NCI-H128 (cell line): ENCODE measurements around the gene HDAC10.
"Not testable (repeated sequence)": the region's sequence is repeated elsewhere in the genome, so short reads cannot be mapped to it uniquely, and the experiment has no call there.

Experiments
- DNase-seq: peaks from one replicate; lab custom pipeline; 2025; ENCODE audit not compliant: unreplicated experiment; lab: John Stamatoyannopoulos, UW

The HDAC10 gene

DNA sequence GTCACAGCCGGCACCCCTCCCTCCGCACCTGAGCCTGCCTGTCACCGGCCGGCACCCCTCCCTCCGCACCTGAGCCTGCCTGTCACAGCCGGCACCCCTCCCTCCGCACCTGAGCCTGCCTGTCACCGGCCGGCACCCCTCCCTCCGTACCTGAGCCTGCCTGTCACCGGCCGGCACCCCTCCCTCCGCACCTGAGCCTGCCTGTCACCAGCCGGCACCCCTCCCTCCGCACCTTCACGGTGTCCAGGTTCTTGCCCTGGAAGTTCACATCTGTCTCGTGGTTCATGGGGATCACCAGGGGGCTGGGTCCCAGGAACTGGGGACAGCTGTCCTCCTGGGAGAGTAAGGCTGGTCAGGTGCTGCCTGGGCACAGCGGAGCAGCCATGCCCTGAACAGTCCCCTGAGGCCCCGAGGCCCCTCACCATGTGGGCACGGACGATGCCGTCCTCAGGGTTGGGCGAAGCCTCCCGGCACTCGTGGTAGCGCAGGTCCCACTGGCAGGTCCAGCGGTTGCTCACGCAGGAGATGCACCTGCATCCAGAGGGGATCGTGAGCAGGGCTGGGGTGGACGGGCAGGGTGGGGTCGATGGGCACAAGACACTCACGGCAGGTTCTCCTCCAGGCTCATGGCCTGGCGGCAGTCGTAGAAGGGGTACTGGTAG lies 34.6 kb upstream of the HDAC10 start:
- DNase-seq, result no peak

DNA sequence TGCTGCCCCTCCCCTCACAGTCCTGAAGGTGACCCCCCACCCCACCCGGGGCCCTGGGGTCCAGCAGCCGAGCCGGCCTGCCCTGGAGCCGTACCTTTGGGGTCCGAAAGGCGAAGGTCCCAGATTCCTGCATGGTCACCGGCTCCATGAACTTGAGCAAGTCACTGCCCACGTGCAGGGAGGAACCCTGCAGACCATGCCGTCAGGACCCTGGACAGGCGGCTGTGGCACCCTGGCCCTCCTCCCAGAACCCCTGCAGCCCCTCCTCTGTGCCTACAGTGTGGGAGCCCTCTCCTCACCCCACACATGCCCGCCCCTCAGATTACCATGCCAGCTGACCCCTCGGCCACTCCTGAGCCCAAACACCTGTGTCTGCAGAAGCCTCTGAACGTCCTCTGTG lies 33.4 kb upstream of the HDAC10 start:
- DNase-seq, result no peak

DNA sequence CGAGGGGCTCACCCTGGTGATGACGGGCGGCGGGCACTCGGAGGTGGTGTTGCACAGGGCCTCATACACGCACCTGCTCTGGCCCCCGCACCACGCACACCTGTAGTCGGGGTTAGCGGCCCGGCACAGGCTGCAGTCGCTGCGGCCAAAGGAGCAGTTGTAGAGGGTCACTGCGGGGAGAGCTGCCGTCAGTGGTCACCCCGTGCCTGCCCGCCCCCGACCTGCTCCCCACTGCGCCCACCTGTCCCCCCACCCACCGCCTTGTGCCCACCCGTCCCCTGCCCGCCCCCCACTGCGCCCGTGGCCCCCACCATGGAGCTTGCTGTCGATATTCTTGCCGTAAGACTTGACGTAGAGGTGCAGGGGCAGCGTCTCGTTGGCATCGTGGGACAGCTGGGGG lies 32.8 kb upstream of the HDAC10 start:
- no peak for DNase-seq

DNA sequence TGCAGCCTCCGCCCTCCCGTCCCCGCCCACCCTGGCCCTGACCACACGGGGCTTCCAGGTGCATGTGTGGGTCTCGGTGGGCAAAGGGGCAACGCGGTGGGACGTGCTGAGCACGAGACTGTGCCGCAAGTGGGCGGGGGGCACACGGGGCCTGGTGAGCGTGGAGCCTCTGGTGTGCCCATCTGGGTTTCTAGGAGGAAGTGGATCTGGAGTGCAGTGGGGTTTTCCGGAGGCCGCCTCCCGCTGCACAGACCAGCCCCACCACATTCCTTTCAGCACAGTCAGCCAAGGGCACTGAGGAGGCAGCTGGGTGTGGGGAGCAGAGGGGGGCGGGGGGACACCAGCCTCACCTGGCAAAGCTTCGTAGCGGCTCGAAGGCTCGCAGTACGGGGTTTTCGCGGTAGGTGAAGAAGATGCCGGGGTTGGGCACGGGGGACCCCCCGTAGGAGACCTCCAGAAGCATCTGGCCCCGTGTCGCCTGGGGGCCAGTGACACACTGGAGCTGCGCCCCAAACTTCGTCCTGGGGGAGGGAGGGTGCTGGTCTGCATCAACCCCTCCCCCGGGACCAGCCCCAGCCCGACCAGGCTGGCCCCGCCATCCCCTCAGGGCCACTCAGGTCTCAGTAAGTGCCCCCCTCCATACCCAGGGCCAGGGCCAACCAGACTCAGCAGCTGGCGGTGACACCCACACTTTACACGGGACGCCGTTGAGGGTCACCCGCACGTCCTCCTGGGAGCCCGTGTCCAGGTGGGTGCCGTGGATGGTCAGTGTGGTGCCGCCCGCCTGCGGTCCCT lies 31.5 kb upstream of the HDAC10 start:
- no peak for DNase-seq

DNA sequence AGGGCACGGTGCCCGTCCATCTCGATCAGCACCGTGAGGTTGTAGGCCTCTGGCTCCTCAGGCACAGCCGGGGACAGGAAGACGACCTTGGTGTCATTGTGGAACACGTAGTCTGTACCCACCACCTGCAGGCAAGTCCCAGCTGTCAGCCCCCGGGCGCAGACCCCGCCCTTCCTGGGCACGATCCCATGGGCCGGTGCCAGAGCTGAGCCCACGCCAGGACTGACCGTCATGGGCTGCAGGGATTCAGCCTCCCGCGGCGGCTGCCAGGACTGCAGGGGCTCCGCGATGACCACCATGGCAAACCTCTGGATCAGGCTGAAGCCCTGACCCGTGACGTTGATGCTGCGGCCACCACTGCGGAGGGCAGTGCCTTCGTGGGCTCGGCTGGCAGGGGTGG lies 30.9 kb upstream of the HDAC10 start:
- DNase-seq, result no peak

DNA sequence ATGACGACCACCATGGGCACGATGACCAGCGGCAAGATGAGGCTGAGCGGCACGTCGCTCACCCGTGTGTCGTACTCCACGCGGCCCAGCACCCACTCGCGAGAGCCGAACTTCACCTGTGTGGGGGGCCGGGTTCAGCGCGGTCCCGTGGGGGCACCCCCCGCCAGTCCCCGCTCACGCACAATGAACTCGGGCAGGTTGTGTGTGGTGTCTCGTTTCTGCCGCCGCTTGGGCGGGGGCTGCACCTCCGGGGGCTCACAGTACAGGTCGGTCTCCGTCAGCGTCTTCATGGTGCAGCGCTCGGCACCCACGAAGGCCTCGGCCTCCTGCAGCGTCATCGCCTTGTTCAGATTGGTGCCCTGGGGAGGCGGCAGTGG lies 30.3 kb upstream of the HDAC10 start:
- no peak for DNase-seq

DNA sequence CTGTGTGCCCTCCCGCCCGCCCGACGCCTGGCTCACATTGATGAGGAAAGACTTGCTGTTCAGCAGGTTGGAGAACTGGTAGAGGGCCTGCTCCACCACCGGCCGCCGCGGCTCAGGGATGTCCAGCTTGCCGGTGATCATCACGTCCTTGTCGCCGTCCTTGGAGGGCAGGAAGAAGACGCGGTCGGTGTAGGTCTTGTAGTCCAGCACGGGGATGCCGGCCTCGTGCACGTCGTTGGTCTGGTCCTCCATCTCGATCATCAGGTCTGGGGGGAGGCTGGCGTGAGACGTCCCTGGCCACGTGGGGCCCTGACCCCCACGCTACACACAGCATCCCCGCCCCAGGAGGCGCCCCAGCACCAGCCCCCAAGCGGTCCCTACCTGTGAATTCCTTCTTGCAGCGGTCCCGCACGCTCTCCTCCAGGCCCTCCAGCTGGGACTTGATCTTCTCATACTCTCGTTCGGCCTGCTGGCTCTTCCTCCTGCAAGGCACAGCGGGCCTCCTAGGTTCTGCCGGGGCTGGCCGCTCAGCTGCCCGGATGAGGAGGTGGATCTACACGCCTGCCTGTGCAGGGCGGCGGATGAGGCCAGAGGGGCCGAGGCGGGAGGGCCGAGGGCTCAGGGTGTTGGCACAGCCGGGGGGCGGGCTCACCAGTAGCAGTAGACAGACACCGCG lies 29.8 kb upstream of the HDAC10 start:
- DNase-seq, result no peak

DNA sequence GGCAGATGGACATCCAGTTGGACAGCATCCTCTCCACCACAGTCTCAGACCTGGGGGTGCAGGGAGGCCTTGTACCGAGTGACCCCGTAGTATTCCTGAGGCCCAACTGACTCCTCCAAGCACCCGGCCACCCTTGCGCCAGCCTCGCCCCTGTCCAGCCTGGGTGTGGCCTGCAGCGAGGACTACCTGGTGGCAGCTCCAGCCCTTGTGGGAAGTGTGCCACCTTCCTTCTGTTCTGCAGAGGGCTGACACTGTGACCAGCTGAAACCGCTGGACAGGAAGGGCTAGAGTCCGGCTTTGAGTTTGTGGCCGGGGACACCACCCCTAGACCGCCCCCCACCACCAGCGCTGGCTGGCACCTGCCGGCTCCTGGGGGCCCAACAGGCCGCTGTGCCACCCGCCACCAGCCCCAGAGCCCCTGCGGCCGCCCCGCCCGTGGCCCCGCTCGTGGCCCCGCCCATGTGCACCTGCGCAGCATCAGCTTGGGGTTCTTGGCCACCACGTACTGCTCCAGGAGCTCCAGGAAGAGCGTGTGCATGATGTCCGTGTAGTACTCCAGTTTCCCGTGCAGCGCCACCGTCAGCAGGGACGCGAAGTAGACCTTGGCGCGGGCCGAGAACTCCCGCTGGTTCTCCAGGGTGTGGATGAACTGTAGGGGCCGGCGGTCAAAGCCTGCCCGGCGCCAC lies 29.1 kb upstream of the HDAC10 start:
- DNase-seq, result no peak

DNA sequence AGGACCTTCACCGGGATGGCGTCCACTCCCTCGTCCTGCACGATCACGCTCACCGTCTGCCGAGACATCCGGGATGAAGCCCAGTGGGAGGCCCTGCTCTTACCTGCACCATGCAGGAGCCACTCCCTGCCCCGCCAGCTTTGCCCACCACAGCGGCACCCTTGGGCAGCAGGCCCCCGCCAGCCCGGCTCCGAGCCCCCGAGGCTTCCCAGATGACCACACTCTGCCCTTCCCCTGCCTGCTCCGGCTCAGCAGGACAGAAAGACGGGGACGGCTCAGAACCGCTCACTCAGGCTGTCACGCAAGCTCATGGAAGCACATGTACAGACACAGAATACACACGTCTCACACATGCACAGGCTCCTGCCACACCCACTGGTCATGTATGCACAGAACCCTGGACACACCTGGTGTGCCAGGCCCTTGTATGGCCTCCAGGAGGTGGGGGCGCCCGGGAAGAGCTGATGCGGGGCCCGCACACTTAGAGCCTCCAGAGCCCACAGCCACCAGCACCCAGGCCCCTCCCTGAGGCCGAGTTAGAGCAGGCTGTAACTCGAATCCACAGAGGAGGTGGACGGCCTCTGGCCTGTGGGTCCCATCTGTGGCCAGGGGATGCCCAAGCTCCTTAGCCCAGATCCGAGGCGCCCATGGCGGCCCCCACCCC lies 28.0 kb upstream of the HDAC10 start:
- DNase-seq, result no peak

DNA sequence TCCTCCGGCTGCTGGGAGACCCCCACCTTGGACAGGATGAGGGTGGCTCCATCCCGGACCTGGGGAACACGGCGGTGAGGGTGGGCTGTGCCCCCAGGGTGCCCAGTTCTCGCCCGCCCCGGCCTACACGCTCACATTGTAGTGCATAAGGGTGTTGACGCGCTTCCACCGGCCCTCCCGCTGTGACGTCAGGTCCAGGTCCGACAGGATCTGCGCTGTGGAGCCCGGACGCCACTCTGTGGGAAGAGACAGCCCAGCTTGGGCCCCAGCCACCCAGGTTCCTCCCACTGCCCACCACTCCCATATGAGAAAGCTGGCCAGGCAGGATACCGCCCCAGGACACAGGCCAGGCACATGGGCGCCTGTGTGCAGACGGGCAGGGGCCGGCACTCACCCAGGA lies 27.4 kb upstream of the HDAC10 start:
- no peak for DNase-seq

DNA sequence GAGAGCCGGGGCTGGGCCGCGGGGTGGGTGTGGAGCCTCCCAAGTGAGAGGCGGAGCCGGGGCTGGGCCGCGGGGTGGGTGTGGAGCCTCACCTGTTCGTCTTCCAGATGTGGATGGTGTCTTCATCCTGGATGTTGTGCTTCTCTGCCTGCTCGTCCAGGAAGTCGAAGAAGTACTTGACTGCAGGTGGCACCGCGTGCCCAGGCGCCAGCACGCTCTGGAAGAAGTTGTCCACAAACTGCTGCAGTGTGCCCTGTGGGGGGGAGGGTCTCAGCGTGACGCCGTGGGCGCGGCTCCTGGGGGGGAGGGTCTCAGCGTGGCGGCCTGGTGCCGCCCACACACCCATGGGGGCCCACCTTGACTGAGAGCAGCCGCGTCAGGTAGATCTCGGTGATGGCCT lies 26.7 kb upstream of the HDAC10 start:
- no peak for DNase-seq

DNA sequence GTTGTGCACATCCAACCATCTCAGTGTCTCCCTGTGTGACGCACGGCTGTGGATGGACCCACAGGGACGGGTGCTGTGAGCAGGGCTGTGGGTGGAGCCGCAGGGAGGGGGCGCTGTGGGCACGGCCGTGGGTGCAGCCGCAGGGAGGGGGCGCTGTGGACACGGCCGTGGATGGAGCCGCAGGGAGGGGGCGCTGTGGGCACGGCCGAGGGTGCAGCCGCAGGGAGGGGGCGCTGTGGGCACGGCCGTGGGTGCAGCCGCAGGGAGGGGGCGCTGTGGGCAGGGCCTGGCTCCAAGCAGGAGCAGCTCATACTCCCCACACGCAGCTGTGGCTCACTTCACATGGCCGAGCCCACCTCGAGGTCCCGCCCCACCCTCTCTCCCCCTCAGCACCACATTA lies 25.1 kb upstream of the HDAC10 start:
- DNase-seq, result no peak

DNA sequence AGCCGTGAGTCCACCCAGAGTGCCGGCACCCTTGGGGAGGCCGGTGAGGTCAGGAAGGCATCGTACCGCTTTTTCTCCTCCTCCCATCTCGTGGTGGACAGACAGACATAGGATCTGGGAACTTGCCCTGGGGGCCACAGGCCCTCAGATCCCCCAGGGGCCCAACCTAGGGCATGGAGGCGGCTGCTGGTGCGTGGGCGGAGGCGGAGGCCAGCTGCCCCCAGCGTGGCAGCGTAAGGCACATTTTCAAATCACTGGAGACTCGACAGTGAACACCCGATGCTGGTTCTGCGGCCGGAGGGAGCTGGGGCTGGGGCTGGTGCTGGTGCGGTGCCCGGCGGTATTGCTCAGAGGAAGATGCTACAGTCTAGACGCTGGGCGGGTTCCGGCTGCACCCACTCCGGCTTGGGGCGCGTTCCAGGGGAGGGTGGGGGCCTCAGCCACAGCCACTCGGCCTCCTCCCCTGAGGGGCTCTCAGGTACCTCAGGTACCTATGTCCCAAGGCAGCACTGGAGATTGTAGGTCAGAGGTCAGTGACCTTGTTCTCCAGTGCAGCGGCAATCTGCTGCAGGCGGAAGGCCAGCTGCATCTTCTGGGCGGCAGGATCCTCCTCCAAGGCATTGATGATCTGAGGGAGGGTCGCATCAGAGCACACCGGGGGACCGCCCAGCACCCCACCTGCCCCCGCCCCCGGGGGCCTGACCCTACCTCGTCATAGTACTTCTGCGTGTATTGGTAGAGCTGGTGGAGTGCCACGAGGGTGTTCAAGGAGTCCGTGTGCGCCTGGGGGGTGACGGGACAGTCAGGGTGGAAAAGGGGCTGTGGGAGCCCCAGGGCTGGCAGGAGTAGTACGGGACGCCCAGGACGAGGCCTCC lies 24.4 kb upstream of the HDAC10 start:
- no peak for DNase-seq

DNA sequence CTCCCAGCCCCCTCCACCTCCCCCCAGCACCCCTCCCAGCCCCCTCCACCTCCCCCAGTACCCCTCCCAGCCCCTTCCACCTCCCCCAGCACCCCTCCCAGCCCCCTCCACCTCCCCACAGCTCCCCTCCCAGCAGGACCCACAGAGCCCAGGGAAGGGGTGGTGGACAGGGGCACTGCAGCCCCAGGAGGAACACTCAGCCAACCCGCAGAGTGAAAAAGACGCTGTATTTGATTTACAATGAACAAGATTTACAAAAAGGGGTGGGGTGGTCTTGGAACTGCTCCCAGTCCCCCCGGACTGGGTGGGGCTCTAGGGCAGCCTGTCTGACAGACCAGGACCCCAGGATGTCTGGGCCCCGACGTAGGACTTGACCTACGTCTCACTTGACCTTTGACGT lies 23.7 kb upstream of the HDAC10 start:
- DNase-seq, result no peak

DNA sequence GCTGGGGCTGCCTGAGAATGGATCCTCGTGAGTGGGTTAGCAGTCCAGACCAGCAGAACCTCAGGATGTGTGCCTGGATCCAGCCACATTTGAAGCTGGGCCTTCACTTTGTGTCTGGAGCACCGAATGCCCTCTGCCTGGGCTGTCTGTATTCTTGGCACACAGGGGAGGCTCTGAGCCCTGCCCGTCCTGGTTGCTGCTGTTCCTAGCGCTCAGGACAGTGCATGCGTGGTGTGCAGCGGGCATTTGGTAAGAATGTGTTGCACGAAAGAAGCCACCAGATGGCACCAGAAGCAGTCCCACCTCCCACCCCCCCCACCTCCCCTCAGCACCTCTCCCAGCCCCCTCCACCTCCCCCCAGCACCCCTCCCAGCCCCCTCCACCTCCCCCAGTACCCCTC lies 23.2 kb upstream of the HDAC10 start:
- DNase-seq, result no peak

DNA sequence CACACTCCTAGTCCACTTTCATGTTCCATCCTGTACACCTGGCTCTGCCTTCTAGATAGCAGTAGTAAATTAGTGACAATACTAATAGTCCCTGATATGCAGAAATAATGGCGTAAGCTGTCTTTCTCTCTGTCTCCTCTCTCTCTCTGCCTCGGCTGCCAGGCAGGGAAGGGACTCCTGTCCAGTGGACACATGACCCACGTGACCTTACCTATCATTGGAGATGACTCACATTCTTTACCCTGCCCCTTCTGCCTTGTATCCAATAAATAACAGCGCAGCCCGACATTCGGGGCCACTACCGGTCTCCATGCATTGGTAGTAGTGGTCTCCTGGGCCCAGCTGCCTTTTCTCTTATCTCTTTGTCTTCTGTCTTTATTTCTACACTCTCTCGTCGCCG lies 22.7 kb upstream of the HDAC10 start:
- DNase-seq, result not testable (repeated sequence)

DNA sequence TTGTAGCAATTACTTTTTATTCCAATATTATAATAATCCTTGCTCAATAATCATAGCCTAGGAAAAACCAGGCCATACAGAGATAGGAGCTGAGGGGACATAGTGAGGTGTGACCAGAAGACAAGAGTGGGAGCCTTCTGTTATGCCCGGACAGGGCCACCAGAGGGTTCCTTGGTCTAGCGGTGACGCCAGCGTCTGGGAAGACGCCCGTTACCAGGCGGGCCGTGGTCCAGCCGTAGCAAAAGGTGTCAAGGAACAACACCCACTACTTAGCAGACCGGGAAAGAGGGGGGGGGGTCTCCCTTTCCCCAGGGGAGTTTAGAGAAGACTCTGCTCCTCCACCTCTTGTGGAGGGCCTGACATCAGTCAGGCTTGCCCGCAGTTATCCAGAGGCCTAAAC lies 22.3 kb upstream of the HDAC10 start:
- not testable (repeated sequence) for DNase-seq

DNA sequence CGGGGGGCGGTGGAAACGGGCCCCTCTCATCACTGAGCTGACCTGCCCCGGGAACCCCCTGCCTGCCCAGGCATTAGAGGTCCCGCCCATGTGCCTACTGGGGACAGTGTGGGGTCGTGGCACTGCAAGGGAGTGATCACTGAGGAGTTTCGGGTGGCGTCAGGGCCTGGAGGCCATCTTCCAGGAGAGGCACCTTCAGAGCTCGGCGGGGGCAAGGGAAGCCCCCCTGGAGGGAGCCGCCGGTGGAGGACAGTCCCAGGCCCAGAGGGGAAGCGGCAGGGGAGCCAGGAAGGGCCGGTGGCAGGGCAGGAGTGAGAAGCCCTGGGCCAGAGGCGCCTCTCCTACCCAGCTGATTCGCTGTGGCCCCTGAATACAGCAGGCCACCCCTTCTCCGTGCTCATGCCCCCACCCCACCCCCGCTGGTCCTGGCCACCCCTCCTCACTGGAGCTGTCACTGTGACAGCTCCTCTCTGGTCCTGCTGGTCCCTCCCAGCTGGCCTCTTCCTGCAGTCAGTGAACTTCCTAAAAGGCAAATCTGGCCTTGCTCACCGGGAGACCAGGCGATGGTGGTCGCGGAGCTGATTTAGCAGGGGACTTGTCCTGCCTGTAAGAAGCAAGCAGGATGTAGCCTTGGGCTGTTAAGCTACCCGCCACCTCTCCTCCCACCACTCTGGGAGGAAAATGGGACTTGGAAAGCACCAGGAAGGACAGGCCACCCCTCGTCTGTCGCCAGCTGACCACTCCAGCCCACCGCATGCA lies 21.2 kb upstream of the HDAC10 start:
- DNase-seq, result no peak

DNA sequence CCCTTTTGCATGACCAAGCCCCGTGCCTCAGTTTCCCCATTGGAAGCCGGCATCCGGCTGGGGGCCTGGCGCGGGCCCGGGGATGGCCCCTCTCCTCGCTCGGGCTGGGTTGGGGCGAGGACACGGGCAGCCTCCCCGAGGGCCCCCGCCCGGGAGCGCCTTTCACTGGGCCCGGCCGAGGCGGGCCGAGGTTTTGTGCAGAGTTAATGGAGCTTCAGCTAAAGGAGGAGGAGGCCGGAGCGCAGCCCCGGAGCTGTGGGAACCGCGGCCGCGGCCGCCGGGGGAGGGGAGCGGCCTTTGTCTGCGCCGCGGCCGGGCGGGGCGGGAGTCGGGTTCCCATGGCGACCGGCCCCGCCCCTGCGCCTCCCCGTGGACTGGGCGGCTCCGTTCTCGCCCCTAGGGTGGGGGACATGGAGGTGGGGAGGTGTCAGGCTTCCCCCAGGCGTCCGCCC lies 20.5 kb upstream of the HDAC10 start:
- peak; percentile 24 for DNase-seq
